ENCODE measurements around the gene SCGB3A1.

The SCGB3A1 gene

DNA sequence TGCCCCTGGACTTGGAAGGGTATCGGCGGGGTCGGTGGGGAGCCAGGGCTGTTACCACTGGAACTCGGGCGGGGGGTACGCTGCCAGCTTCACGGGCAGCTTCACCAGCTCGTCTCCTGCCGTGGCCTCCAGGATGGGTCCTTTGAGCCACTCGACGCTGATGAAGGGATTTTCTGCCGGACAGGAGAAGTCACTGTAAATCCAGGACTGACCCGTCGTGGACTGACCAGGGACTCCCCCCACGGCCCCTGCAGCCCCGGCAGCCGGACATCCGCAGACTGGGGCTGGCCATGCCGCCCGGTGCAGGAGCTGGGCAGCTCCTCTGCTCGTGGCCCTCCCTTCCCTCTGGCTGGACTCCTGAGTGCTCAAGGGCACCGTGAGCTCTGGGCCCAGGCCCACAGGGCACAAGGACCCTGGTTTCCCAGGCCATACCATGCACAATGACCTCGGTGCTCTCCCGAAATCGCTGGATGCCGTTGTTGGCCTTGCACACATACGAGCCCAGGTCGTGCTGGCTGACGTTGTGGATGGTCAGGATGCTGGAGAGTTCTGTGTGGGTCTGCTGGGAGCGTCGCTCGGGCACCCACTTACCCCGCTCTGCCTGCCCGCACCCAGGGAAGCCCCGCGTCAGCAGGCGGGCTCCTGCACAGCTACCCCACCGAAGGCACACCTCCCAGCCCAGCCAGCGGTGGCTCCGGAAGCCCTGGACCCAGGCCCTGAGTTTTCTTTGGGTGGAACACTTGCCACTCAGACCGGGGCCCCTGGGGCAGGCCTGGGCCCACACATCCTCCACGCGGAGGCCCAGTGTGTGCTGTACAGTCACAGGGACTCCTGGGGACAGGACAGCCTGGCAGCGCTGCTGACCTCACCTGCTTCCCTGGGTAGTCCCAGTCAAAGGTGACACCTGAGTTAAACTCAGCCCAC, 37.8 kb upstream of the SCGB3A1 start:
- H3K27ac Mint-ChIP-seq = no peak overlapping the region

DNA sequence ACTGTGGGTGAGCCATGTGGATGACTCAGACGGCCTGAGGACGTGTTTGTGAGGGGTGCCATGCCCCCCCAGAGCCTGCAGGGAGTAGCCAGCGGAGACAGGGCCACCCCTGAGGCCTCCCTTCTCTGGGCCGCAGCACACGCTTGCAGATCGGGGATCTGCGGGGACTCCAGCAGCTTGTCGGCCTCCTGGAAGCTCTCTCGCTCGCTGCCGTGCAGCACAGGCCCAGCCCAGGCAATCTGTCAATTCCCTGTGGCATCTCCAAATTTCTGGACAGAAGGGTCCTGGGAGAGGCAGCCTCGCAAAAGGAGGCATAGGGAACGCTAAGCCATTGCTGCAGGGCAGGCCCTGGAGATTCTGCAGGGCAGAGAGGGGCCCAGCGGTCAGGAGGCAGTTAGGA, 36.9 kb upstream of the SCGB3A1 start:
- H3K4me1 Mint-ChIP-seq (ENCODE audit: low read depth) = no peaks in the 10 kb centered on the region
- H3K4me3 Mint-ChIP-seq = no peak overlapping the region
- H3K27ac Mint-ChIP-seq = no peak overlapping the region
- no peaks in the 10 kb centered on the region for H3K27me3 Mint-ChIP-seq (ENCODE audit: low read depth)
- no peaks in the 10 kb centered on the region for H3K36me3 Mint-ChIP-seq (ENCODE audit: low read depth)
- H3K9me3 Mint-ChIP-seq = no peaks in the 10 kb centered on the region

More for the DNA sequence above, 37.8 kb upstream of the SCGB3A1 start:
- Mint-ChIP-seq H3K36me3 (ENCODE audit: low read depth) (no peaks in the 10 kb centered on the region), H3K4me1 (ENCODE audit: low read depth) (no peaks in the 10 kb centered on the region), H3K9me3 (no peaks in the 10 kb centered on the region), H3K4me3 (no peak overlapping the region), H3K27me3 (ENCODE audit: low read depth) (no peaks in the 10 kb centered on the region)

DNA sequence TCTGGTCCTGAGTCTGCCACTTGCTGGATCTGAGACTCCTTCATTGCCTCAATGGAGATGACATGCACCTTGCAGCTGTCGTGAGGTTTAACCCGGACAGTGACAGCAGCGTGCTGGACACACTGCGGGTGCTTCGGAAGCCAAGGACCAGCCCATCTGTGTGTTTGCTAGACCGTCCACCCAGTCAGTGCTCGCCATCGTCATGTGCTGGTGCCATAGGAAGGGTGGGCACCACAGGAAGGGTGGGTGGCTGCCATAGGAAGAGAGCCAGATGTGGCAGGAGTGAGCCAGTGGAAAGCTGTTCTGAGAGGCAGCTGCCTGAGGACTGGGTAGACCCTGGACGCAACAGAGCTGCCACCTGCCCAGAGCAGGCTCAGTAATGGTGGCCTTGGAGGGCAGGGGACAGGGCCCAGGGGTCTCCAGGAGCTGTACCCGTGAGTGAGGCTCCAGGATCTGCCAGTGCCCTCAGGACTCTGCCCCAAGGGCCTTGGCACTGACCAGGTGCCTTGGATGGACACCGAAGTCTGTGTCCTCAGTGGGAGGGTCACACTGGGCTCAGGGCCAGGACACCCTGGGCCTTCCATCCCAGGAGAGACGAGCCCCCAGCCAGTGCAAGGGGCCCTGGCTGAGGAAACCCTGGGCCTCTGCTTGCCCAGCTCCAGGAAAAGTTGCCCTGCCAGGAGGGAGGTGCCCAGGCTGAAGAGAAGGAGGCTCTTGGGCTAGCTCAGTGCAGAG, 36.3 kb upstream of the SCGB3A1 start:
- Mint-ChIP-seq H3K4me3 (no peak overlapping the region), H3K36me3 (ENCODE audit: low read depth) (no peaks in the 10 kb centered on the region), H3K9me3 (no peaks in the 10 kb centered on the region), H3K4me1 (ENCODE audit: low read depth) (no peaks in the 10 kb centered on the region), H3K27me3 (ENCODE audit: low read depth) (no peaks in the 10 kb centered on the region), H3K27ac (no peak overlapping the region)

DNA sequence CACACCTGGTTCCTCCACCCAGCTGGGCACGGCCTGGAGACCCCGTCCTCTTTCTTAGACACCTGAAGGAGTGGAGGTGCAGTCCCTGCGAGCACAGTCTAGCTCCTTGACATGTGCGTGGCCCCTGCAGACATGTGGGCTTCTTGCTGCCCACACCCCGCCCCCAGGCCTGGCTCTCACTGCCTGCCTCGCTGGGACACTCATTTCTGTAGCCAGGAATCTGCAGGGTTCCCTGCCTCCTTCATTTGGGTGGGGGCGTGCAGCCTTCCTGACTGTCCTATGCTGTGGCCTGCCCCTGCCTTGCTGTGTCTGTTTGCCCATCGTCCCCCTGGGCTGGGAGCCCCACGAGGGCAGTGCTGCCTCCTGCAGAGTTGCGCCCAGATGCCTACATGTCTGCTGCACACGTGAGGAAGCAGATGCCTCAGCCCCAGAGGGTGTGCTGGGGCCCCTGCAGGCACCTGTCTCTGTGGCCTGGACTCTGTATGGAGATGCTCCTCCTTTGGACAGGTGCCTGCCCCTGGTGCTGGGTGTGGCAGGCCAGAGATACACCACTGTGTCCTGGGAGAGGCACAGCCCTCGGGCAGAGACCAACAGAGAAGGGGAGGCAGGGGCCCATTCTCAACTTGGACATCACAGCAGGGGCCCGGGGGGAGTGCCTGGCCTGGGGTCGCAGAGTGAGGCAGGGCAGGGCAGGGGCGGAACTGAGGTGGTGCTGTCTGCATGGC, 35.5 kb upstream of the SCGB3A1 start:
- H3K9me3 Mint-ChIP-seq = no peaks in the 10 kb centered on the region
- H3K27ac Mint-ChIP-seq = no peak overlapping the region
- H3K36me3 Mint-ChIP-seq (ENCODE audit: low read depth) = no peaks in the 10 kb centered on the region
- no peak overlapping the region for H3K4me3 Mint-ChIP-seq
- no peaks in the 10 kb centered on the region for H3K4me1 Mint-ChIP-seq (ENCODE audit: low read depth)
- no peaks in the 10 kb centered on the region for H3K27me3 Mint-ChIP-seq (ENCODE audit: low read depth)

DNA sequence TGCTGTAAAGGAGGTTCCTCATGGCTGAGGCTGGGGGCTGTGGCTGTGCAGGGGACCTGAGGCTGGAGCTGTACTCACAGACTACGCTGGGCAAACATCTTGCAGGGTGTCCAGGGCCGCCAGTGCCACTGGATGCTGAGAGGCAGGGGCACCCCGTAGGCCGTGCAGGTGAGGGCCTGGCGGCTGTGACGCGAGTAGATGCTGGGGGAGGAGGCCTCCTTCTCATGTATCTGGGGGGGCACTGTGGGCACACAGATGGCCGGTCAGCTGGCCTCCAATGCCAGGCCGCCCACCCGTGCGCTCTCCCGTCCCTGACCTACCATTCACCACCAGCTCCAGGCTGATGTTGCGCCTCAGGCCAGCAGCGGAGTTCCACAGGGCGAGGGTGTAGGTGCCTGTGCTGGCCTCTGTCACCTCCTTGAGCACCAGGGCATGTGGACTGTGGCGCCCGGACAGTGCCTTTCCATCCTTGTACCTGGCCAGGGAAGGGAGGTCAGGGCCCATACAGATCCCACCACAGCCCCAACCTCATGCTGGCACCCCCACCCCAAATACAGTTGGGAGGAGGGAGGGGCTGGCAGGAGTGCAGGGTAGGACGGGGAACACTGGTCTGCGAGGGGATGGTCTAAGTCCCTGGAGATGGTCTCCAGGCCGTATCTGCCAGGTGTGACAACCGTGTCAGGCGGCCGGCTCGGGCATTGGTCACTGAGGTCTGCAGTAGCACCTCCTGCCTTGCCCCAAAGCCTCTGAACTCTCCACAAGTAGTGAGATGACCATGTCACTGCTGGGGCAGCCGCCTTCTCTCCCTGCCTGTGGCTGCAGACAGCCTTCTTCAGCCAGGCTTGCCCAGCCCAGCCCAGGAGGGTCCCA, 34.7 kb upstream of the SCGB3A1 start:
- Mint-ChIP-seq H3K27me3 (ENCODE audit: low read depth) (no peaks in the 10 kb centered on the region), H3K36me3 (ENCODE audit: low read depth) (no peaks in the 10 kb centered on the region), H3K4me1 (ENCODE audit: low read depth) (no peaks in the 10 kb centered on the region), H3K27ac (no peak overlapping the region), H3K9me3 (no peaks in the 10 kb centered on the region), H3K4me3 (no peak overlapping the region)

DNA sequence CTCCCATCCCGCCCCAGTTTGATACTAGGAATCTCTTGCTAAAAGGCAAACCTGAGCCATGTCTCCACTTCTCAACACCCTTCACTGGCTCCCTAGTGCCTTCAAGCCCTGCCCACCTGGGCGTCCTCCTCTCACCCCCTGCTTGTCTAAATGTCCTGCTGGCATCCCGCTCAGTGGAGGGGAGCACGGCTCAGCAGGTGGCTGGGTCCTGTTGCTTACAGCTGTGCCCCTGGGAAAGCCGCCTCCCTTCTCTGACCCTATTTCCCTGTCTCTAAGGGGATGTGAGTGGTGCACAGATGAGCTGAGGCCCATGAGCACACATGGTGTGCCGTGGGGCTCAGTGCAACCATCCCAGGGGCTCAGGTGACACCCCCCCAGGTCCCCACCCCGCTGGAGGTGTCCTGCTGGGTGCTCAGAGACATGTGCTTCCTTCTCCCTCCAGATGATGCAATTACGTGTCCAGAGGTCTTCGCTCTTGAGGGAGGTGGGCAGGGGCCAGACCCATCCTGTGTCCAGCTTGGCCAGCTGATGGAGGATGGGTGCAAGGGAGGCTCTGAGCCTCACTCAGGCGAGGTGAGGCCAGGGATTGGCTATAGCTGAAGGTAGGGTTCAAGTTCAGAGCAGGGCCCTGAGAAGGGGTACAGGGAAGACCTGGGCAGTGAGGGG, 34.0 kb upstream of the SCGB3A1 start:
- no peaks in the 10 kb centered on the region for H3K4me1 Mint-ChIP-seq (ENCODE audit: low read depth)
- no peak overlapping the region for H3K27ac Mint-ChIP-seq
- no peaks in the 10 kb centered on the region for H3K36me3 Mint-ChIP-seq (ENCODE audit: low read depth)
- no peak overlapping the region for H3K4me3 Mint-ChIP-seq
- H3K9me3 Mint-ChIP-seq = no peaks in the 10 kb centered on the region
- H3K27me3 Mint-ChIP-seq (ENCODE audit: low read depth) = no peaks in the 10 kb centered on the region

DNA sequence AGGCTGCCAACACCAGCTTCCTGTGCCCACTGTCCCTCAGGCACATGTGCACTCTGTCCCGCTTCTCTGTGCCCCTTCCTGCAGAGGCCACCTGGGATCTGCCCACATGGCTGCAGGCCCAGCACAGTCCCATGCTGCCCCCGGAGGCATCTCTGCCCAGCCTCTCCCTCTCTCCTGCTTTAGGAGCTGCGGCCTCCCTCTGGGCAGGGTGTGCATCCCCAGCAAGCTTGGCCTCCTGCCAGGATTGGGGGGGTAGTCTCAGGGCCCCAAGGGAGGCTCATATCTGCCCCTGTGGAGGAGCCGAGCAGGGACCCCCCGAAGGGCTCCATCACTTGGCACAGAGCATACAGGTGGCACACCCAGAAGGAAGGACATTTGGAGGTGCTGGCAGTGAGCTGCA, 33.3 kb upstream of the SCGB3A1 start:
- Mint-ChIP-seq H3K4me1 (ENCODE audit: low read depth) (no peaks in the 10 kb centered on the region), H3K27ac (no peak overlapping the region), H3K36me3 (ENCODE audit: low read depth) (no peaks in the 10 kb centered on the region), H3K4me3 (no peak overlapping the region), H3K27me3 (ENCODE audit: low read depth) (no peaks in the 10 kb centered on the region), H3K9me3 (no peaks in the 10 kb centered on the region)

DNA sequence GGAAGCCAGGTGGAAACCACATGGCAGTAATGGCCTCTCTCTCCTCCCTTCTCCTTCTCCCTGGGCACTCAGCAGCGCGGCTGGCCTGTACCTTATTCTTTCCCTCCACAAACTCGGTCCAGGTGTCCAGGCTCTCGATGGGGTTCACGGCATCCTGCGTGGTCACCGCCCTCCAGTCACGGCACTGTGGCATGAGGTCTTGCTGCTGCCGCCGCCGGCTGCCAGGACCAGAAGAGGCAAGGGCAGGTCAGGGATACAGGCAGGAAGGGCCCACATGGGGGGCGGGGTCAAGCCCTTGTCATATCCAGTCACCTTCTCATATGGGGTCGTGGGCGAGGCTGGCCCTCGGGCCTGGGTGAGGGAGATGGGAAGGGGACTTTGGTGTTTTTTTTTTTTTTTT, 32.5 kb upstream of the SCGB3A1 start:
- no peaks in the 10 kb centered on the region for H3K4me1 Mint-ChIP-seq (ENCODE audit: low read depth)
- no peak overlapping the region for H3K4me3 Mint-ChIP-seq
- H3K36me3 Mint-ChIP-seq (ENCODE audit: low read depth) = no peaks in the 10 kb centered on the region
- no peaks in the 10 kb centered on the region for H3K27me3 Mint-ChIP-seq (ENCODE audit: low read depth)
- H3K9me3 Mint-ChIP-seq = no peaks in the 10 kb centered on the region
- no peak overlapping the region for H3K27ac Mint-ChIP-seq

DNA sequence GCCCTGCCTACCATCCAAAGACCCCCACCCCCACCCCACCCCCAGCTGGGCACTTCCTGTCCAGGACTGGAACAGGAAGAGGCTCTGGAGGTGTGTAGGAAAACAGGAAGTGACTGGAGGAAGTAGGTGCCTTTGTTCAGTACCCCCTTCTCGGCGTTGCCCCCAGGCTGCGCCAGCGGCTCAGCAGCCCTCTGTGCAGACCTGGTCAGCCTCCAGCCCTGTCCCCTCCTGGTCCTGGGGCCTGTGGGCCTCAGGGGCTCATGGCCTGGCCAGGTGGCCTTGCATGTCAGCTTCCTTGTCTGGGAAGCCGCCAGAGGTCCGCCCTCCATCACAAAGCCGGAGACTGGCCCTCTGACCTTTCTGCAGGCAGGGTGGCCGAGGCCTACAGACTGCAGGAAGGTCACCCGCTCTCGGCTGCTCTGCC, 32.1 kb upstream of the SCGB3A1 start:
- no peaks in the 10 kb centered on the region for H3K4me1 Mint-ChIP-seq (ENCODE audit: low read depth)
- no peak overlapping the region for H3K4me3 Mint-ChIP-seq
- peaks cover 1% of the 10 kb centered on the region for H3K27me3 Mint-ChIP-seq (ENCODE audit: low read depth)
- H3K36me3 Mint-ChIP-seq (ENCODE audit: low read depth) = no peaks in the 10 kb centered on the region
- no peak overlapping the region for H3K27ac Mint-ChIP-seq
- H3K9me3 Mint-ChIP-seq = no peaks in the 10 kb centered on the region

DNA sequence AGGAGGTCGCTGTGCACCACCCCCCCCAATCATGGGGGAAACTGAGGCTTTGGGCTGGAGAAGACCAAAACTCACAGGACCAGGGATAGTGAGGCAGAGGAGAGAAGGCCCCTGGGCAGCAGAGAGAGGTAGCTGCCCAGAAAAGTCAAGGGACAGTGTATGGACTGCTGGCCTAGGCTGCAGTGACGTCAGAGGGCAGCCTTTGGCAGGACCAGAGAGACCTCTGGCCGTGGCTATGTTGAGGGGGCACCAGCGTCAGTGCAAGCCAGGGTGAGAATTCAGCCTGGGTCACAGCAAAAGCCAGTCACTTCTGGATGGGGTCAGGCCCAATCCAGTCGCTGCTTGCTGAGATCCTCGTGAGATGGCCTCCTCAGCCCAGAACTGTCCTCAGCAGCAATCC, 31.6 kb upstream of the SCGB3A1 start:
- H3K4me1 Mint-ChIP-seq (ENCODE audit: low read depth) = no peaks in the 10 kb centered on the region
- H3K27me3 Mint-ChIP-seq (ENCODE audit: low read depth) = peaks cover 3% of the 10 kb centered on the region
- H3K4me3 Mint-ChIP-seq = no peak overlapping the region
- H3K9me3 Mint-ChIP-seq = no peaks in the 10 kb centered on the region
- no peak overlapping the region for H3K27ac Mint-ChIP-seq
- no peaks in the 10 kb centered on the region for H3K36me3 Mint-ChIP-seq (ENCODE audit: low read depth)

DNA sequence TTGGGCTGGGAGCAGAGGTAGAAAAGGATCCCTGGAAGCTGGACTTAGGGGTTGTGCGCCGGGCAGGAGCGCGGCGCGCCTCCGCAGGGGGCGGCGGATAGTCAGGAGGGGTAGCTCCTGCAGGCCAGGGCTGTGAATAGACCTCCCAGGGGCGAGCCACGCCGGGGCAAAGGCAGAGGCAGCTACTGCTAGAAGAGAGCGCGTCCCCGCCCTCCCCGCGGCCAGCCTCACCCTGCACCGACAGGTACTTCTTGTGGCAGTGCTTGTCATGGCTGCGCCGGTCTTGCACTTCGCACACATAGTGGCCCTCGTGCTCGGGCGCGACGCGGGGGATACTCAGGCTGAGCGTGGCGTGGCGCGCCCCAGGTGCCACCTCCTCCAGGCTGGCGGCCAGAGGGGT, 30.0 kb upstream of the SCGB3A1 start:
- Mint-ChIP-seq H3K27ac (no peak overlapping the region), H3K36me3 (ENCODE audit: low read depth) (no peaks in the 10 kb centered on the region), H3K27me3 (ENCODE audit: low read depth) (peaks cover 3% of the 10 kb centered on the region), H3K9me3 (no peaks in the 10 kb centered on the region), H3K4me3 (no peak overlapping the region), H3K4me1 (ENCODE audit: low read depth) (no peaks in the 10 kb centered on the region)

DNA sequence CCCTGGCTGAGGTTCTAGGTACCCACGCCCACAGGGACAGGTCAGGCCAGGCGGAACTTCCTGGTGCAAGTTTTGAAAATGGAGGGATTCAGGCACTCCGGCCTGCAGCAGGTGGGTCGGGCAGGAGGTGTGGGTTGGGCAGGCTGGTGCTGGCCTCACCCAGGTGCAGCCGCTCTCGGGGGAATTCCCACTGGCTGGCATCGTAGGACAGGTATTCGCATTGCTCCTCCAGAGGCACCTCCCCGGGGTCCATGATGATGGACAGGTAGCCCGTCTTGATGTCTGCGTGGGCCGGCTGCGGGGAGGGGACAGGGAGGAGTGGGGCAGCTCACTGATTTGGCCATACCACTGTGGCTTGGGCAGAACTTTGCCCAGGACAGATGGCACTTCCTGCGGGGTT, 28.7 kb upstream of the SCGB3A1 start:
- Mint-ChIP-seq H3K9me3 (no peaks in the 10 kb centered on the region), H3K36me3 (ENCODE audit: low read depth) (no peaks in the 10 kb centered on the region), H3K4me3 (no peak overlapping the region), H3K4me1 (ENCODE audit: low read depth) (no peaks in the 10 kb centered on the region), H3K27ac (no peak overlapping the region), H3K27me3 (ENCODE audit: low read depth) (peaks cover 3% of the 10 kb centered on the region)

DNA sequence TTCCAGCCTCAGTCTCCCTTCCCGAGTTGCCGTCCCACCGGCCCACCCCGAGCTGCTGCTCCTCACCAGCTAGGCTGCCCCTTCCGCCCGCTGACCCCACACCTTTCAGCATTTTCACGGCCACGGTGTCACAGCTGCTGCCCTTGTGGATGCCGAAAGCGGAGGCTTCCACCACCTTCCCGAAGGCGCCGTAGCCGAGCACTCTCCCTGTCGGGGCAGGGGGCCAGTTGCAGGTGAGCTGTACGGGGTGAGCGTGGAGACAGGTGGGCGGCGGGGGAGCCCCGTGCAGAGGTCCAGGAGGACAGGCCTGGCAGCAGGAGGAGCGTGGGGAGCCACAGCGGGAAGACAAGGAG, 28.2 kb upstream of the SCGB3A1 start:
- Mint-ChIP-seq H3K4me3 (no peak overlapping the region), H3K27ac (no peak overlapping the region), H3K36me3 (ENCODE audit: low read depth) (no peaks in the 10 kb centered on the region), H3K27me3 (ENCODE audit: low read depth) (peaks cover 3% of the 10 kb centered on the region), H3K9me3 (no peaks in the 10 kb centered on the region), H3K4me1 (ENCODE audit: low read depth) (no peaks in the 10 kb centered on the region)
